Loucy (cell line): Measurements from ENCODE around the gene C6orf136.

Source experiments
- H2AFZ ChIP-seq: fragments of 200-600 bp; sonication (generic); 2 replicates; pipeline ENCODE4 v1.6.0; 2016; ENCODE audit warnings: antibody characterized with exemption, mild to moderate bottlenecking, low read length, moderate library complexity
- H3F3A ChIP-seq: fragments of 200-600 bp; 2 replicates; pipeline ENCODE4 v1.6.0; 2016; ENCODE audit warnings: antibody characterized with exemption, low read depth, mild to moderate bottlenecking
- H3K27me3 ChIP-seq: fragments of 200-600 bp; sonication (generic); 2 replicates; pipeline ENCODE4 v1.6.1; 2014; ENCODE audit warnings: low read length, mild to moderate bottlenecking; ENCODE audit not compliant: insufficient read depth, poor library complexity, severe bottlenecking
- H3K36me3 ChIP-seq: fragments of 200-600 bp; sonication (generic); 2 replicates; pipeline ENCODE4 v1.6.1; 2016; ENCODE audit warnings: low read length; ENCODE audit not compliant: insufficient read depth
- H3K4me1 ChIP-seq: fragments of 200-600 bp; sonication (generic); 2 replicates; pipeline ENCODE4 v1.5.1; 2014; ENCODE audit warnings: low read length, mild to moderate bottlenecking; ENCODE audit not compliant: insufficient read depth, poor library complexity, severe bottlenecking
- H3K4me2 ChIP-seq: fragments of 200-600 bp; sonication (generic); 2 replicates; pipeline ENCODE4 v1.6.0; 2014; ENCODE audit warnings: antibody characterized with exemption, low read length, low read depth, mild to moderate bottlenecking; ENCODE audit not compliant: poor library complexity, severe bottlenecking
- H3K4me3 ChIP-seq: fragments of 200-600 bp; sonication (generic); 2 replicates; pipeline ENCODE4 v1.5.1; 2014; ENCODE audit warnings: low read length, mild to moderate bottlenecking, mixed read lengths; ENCODE audit not compliant: poor library complexity, severe bottlenecking
- H3K79me2 ChIP-seq: fragments of 200-600 bp; sonication (generic); 2 replicates; pipeline ENCODE4 v1.6.1; 2014; ENCODE audit warnings: low read length; ENCODE audit not compliant: insufficient read depth
- H3K9ac ChIP-seq: fragments of 200-600 bp; sonication (generic); 2 replicates; pipeline ENCODE4 v1.6.0; 2014; ENCODE audit warnings: mild to moderate bottlenecking, low read depth, low read length, moderate library complexity; ENCODE audit not compliant: poor library complexity, severe bottlenecking
- H3K9me2 ChIP-seq: fragments of 200-600 bp; sonication (generic); replicated peaks from 2 replicates; pipeline ENCODE4 v1.6.1; 2016; ENCODE audit warnings: low read depth, low read length, mixed read lengths
- H3K9me3 ChIP-seq: fragments of 200-600 bp; sonication (generic); 2 replicates; pipeline ENCODE4 v1.6.1; 2014; ENCODE audit warnings: mild to moderate bottlenecking, antibody characterized with exemption, low read length, low read depth; ENCODE audit not compliant: insufficient read depth
- H4K20me1 ChIP-seq: fragments of 200-600 bp; sonication (generic); 2 replicates; pipeline ENCODE4 v1.6.0; 2014; ENCODE audit warnings: antibody characterized with exemption, low read length, mild to moderate bottlenecking; ENCODE audit not compliant: insufficient read depth, poor library complexity, severe bottlenecking
- CTCF ChIP-seq: fragments of 200-600 bp; sonication (generic); conservative IDR thresholded peaks from 2 replicates; pipeline ENCODE4 v1.5.1; 2014; ENCODE audit warnings: mild to moderate bottlenecking, antibody characterized with exemption, low read length
- EZH2phosphoT487 ChIP-seq: fragments of 200-600 bp; IDR thresholded peaks from 2 replicates; pipeline ENCODE4 v1.6.1; 2018; ENCODE audit warnings: antibody characterized with exemption, mild to moderate bottlenecking, moderate library complexity, borderline replicate concordance

C6orf136 gene

DNA sequence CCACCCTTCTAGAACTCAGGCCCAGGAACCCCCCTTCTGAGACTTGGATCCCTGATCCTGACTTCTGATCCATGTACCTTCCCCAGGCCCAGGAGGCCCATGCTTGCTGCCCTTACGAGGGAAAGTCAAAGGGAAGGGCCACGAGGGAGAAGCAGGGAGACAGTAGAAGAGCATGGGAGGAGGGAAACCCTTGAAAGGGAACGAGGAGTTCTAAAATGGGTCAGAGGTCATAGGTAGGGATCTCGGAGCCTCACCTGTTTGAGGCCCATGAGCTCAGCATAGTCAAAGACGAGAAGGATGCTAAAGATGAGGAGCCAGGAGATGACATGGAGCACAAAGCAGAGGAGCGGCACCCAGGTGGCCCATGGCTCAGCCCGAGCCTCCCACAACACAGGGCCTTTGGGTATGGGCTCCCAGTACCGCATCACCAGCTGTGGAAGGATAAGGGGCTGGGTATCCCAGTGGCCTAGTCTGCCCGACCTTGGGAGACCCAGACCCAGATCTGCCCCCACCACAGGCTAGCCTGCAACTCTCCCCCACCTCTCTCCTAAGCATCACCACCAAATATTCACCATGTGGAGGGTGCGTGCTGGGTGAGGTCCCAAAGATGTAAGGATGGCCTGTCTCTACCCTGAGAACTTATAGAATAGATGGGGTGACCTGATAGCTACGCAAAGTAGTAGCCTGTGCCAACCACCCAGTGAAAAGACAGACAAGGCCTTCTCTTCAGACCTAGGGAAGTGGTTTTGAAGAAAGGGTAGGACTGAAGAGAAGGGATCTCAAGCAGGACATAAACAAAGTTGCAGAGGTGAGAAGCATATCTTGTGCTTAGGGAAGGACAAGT is 42.3 kb downstream of the C6orf136 start:
- no peaks in the 10 kb centered on the region for H3K27me3 ChIP-seq
- peak overlapping the region; percentile 97 for H3K4me2 ChIP-seq
- H4K20me1 ChIP-seq: peaks cover 12% of the 10 kb centered on the region
- no peaks in the 10 kb centered on the region for H3K9me3 ChIP-seq
- peaks cover 63% of the 10 kb centered on the region for H3K79me2 ChIP-seq
- no peaks in the 10 kb centered on the region for H3K36me3 ChIP-seq
- H3K4me3 ChIP-seq: peak overlapping the region; percentile 97
- no peak overlapping the region for H2AFZ ChIP-seq
- peak overlapping the region; percentile 96 for H3K9ac ChIP-seq
- TF ChIP-seq CTCF: no peak
- no peak for TF ChIP-seq EZH2phosphoT487
- peaks cover 52% of the 10 kb centered on the region for H3K4me1 ChIP-seq
- no peaks in the 10 kb centered on the region for H3F3A ChIP-seq
- H3K9me2 ChIP-seq: no peaks in the 10 kb centered on the region

- H3K4me3 ChIP-seq: peak overlapping the region; percentile 97
- H3K79me2 ChIP-seq: peaks cover 56% of the 10 kb centered on the region
- peaks cover 11% of the 10 kb centered on the region for H4K20me1 ChIP-seq
- no peaks in the 10 kb centered on the region for H3K9me2 ChIP-seq
- peaks cover 49% of the 10 kb centered on the region for H3K4me1 ChIP-seq
- H3K36me3 ChIP-seq: no peaks in the 10 kb centered on the region
- peak overlapping the region; percentile 97 for H3K4me2 ChIP-seq
- no peak overlapping the region for H2AFZ ChIP-seq
- TF ChIP-seq CTCF (no peak), EZH2phosphoT487 (no peak)
- H3F3A ChIP-seq: no peaks in the 10 kb centered on the region
- no peaks in the 10 kb centered on the region for H3K9me3 ChIP-seq
- H3K9ac ChIP-seq: peak overlapping the region; percentile 96
- H3K27me3 ChIP-seq: no peaks in the 10 kb centered on the region
Observed at GRCh38 chr6:30689985-30690384, 43.1 kb downstream of the C6orf136 start.

DNA sequence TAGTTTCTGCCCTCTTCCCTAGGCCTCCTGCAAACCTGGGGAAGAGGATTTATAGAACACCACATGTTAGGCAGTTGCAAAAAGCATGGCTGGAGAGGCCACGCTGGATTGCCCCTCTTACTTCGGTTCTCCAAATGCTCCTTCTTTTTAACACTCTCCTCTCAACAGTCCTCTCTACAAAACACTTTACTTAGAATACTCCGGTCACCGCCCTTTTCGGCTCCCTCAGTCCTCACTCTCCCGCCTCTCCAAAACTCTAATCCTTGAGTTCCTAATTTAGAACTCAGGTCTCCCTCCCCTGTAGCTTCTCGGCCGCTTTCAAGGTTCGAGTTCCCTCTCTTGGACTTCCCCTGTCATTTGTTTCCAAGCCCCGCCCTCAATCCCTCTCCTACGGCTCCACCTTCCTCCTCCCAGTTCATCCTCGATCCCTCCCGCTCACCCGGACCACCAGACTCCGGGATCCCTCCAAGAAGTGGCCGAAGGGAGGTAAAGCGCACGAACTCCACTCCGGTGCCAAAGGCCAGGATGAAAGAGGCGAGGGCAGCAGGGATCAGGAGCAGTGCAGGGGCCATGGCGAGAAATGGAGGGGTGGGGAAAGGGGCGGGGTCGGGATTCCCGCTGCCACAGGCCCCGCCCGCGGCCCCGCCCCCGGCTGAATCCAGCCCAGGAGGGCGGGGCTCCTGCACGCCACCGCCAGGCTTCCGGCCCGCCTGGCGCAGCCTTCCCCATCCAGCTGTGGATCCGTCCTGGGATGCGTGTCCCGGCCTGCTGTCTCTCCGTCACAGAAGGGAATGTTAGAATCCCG is 43.7 kb downstream of the C6orf136 start, which contains the start of gene NRM:
Gene NRM (minus strand): TSS at position 582 of the 805 bp plus-strand sequence. CDS start 10 bp downstream, at position 572.
- Histone ChIP-seq H3K9ac (peak within 1 kb of the TSS; percentile 96), H3K9me2 (no peaks in the 10 kb centered on the region), H3K4me2 (peak within 1 kb of the TSS; percentile 97), H3K36me3 (no peaks in the 10 kb centered on the region), H3K4me3 (peak within 1 kb of the TSS; percentile 97), H3K9me3 (no peaks in the 10 kb centered on the region), H3K4me1 (peaks cover 42% of the 10 kb centered on the region), H3F3A (no peaks in the 10 kb centered on the region), H3K27me3 (no peaks in the 10 kb centered on the region), H2AFZ (peak within 1 kb of the TSS; percentile 94), H3K79me2 (peaks cover 49% of the 10 kb centered on the region), H4K20me1 (peaks cover 8% of the 10 kb centered on the region)
- TF ChIP-seq CTCF (no peak), EZH2phosphoT487 (no peak)
